GM04504 (cell line): ENCODE data around the gene RPA1.
A peak's percentile ranks its signal among the peaks of the same experiment; 100 is the strongest.
"Not testable (repeated sequence)": the region's sequence is repeated elsewhere in the genome, so short reads cannot be mapped to it uniquely, and the experiment has no call there.

Source experiments
- DNase-seq: peaks from one replicate; pipeline ENCODE4 v3.0.0-alpha.2; 2012; ENCODE audit warnings: low read depth

Gene RPA1

GRCh38 chr17:1880851-1881630, 51.2 kb downstream of the RPA1 start:
- no peak for DNase-seq

GRCh38 chr17:1882836-1883235, 53.0 kb downstream of the RPA1 start:
- no peak for DNase-seq

GRCh38 chr17:1883536-1883935, 53.7 kb downstream of the RPA1 start:
- no peak for DNase-seq

- no peak for DNase-seq
These were observed 58.9 kb downstream of the RPA1 start for GRCh38 chr17:1888741-1889140.

- no peak for DNase-seq
These were observed 61.1 kb downstream of the RPA1 start for GRCh38 chr17:1890758-1891450.

- no peak for DNase-seq
These were observed 65.0 kb downstream of the RPA1 start for GRCh38 chr17:1894753-1895339.

GRCh38 chr17:1895479-1895878, 65.7 kb downstream of the RPA1 start:
- not testable (repeated sequence) for DNase-seq

- DNase-seq: no peak
These were observed 66.7 kb downstream of the RPA1 start for GRCh38 chr17:1896243-1897104.

GRCh38 chr17:1897105-1897656, 67.4 kb downstream of the RPA1 start:
- DNase-seq: no peak

- no peak for DNase-seq
These were observed 68.5 kb downstream of the RPA1 start for GRCh38 chr17:1898332-1898731.

- DNase-seq: no peak
These were observed 69.1 kb downstream of the RPA1 start for GRCh38 chr17:1898872-1899271.

- DNase-seq: no peak
These were observed 69.7 kb downstream of the RPA1 start for GRCh38 chr17:1899403-1900000.

- DNase-seq: no peak
These were observed 74.7 kb downstream of the RPA1 start for GRCh38 chr17:1904273-1905182.

GRCh38 chr17:1905190-1905913, 75.5 kb downstream of the RPA1 start:
- DNase-seq: no peak

GRCh38 chr17:1906662-1907101, 76.9 kb downstream of the RPA1 start:
- DNase-seq: no peak

GRCh38 chr17:1907216-1907631, 77.4 kb downstream of the RPA1 start:
- no peak for DNase-seq

GRCh38 chr17:1907909-1908698, 78.3 kb downstream of the RPA1 start:
- peak; percentile 8 for DNase-seq

GRCh38 chr17:1908699-1909309, 79.0 kb downstream of the RPA1 start:
- peak; percentile 58 for DNase-seq
